Measurements from ENCODE around the gene PLAC8L1.

- TF ChIP-seq, protein P1, sequence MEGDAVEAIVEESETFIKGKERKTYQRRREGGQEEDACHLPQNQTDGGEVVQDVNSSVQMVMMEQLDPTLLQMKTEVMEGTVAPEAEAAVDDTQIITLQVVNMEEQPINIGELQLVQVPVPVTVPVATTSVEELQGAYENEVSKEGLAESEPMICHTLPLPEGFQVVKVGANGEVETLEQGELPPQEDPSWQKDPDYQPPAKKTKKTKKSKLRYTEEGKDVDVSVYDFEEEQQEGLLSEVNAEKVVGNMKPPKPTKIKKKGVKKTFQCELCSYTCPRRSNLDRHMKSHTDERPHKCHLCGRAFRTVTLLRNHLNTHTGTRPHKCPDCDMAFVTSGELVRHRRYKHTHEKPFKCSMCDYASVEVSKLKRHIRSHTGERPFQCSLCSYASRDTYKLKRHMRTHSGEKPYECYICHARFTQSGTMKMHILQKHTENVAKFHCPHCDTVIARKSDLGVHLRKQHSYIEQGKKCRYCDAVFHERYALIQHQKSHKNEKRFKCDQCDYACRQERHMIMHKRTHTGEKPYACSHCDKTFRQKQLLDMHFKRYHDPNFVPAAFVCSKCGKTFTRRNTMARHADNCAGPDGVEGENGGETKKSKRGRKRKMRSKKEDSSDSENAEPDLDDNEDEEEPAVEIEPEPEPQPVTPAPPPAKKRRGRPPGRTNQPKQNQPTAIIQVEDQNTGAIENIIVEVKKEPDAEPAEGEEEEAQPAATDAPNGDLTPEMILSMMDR (conservative IDR thresholded peaks at IDR 0.05): no peak
- TF ChIP-seq ZFX (IDR thresholded peaks at IDR 0.05): no peak
Observed at GRCh38 chr5:146101646-146102045, 3.7 kb downstream of the PLAC8L1 start.

Measured in C4-2B (cell line).